Adrenal gland (tissue), 5 donors: ENCODE data around the gene PLA2G5.

Experiments
- CTCF ChIP-seq, 6 experiments: fragments of 450-650 bp in 4 of 6; fragments of 200-600 bp in 2 of 6; sonication (generic) in 1 of 6; IDR thresholded peaks; 1 replicate in 5 of 6; 2 replicates in 1 of 6; pipeline versions ENCODE4 v1.5.1 to v1.8.0; 2016 to 2021; ENCODE audit warnings: antibody characterized with exemption in 6 of 6, mild to moderate bottlenecking in 2 of 6, moderate library complexity in 1 of 6
- POLR2A ChIP-seq, 2 donors: fragments of 450-650 bp; IDR thresholded peaks; one replicate each; pipeline ENCODE4 v1.6.1; 2017; ENCODE audit warnings: antibody characterized with exemption in 2 of 2, mild to moderate bottlenecking in 2 of 2, moderate library complexity in 1 of 2
- donor health status: DM: no; HTN: no; CAD: no.

GRCh38 chr1:20096840-20097447 lies 26.9 kb downstream of the PLA2G5 start:
- TF ChIP-seq CTCF (IDR thresholded peaks at IDR 0.05) (no peak), POLR2A (IDR thresholded peaks at IDR 0.05) (no peak)
